ENCODE results near the gene NAPEPLD.
"Not testable (repeated sequence)": the region's sequence is repeated elsewhere in the genome, so short reads cannot be mapped to it uniquely, and the experiment has no call there.

GRCh38 chr7:103161998-103162616 is 13.2 kb upstream of the NAPEPLD start:
- TF ChIP-seq CTCF (IDR thresholded peaks at IDR 0.05); KAT7 (CRISPR knock-in tag; IDR thresholded peaks at IDR 0.05; ENCODE audit: borderline replicate concordance); ATF2 (CRISPR knock-in tag; IDR thresholded peaks at IDR 0.05; ENCODE audit: borderline replicate concordance, low read depth): not testable (repeated sequence)
